Measurements from ENCODE around the gene MAGOH. TPM values are rescaled to one million over a fixed set of nuclear protein-coding genes. Genes with fewer than 3 reads are reported as not detected.

MAGOH gene
- total RNA-seq, 2 donors from 2014 or later = 9.5 to 21.8 TPM

DNA sequence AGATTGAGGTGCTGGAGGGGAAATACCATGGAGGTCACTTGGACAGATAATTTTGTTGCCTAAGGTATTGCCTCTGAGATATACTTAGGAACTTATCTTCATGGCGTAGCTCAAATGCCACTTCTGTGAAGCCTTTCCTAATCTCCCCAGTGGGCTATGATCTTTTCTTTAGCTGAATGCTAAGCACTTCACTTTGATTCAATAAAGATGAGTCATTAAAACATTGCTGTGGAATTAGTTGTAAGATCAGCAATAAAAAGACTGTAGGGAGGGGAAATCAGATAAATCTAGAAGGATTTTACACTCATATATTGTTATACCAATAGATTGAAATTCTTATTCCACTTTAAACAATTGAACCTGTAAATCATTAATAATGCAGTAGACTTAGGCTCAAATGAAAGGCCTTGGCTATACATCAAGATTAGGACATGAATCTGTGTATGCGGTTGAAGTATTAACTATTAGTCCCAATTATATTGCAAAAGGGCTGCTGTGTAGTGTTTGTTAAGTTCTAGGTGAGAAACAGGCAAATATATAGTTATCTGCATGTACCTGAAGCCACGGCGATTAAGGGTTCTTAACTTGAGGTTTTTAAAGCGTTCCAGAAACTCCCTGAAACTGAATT is 19.2 kb upstream of the MAGOH start:
- ATAC-seq (ENCODE audit: insufficient number of reproducible peaks, low FRiP score, low read depth) = no peak
- H3K4me3 ChIP-seq = no peak overlapping the region
- no peak for TF ChIP-seq CTCF (IDR thresholded peaks at IDR 0.05)
- H3K9me3 ChIP-seq = no peaks in the 10 kb centered on the region
- H3K27me3 ChIP-seq (replicated peaks; ENCODE audit: insufficient read depth) = no peaks in the 10 kb centered on the region
- no peaks in the 10 kb centered on the region for H3K4me1 ChIP-seq (ENCODE audit: control insufficient read depth in 1 of 2, low read depth in 2 of 2)
- H3K27ac ChIP-seq = no peak overlapping the region
- no peaks in the 10 kb centered on the region for H3K36me3 ChIP-seq
- no peak for DNase-seq (ENCODE audit: low spot score)

- ATAC-seq (ENCODE audit: insufficient number of reproducible peaks, low FRiP score, low read depth) = no peak
- no peak for DNase-seq (ENCODE audit: low spot score)
- TF ChIP-seq CTCF (IDR thresholded peaks at IDR 0.05) = no peak
- Histone ChIP-seq H3K4me3 (no peak overlapping the region), H3K36me3 (no peaks in the 10 kb centered on the region), H3K27me3 (replicated peaks; ENCODE audit: insufficient read depth) (no peaks in the 10 kb centered on the region), H3K4me1 (ENCODE audit: control insufficient read depth in 1 of 2, low read depth in 2 of 2) (no peaks in the 10 kb centered on the region), H3K27ac (no peak overlapping the region), H3K9me3 (no peaks in the 10 kb centered on the region)
Observed at GRCh38 chr1:53256511-53257453, 18.5 kb upstream of the MAGOH start.

DNA sequence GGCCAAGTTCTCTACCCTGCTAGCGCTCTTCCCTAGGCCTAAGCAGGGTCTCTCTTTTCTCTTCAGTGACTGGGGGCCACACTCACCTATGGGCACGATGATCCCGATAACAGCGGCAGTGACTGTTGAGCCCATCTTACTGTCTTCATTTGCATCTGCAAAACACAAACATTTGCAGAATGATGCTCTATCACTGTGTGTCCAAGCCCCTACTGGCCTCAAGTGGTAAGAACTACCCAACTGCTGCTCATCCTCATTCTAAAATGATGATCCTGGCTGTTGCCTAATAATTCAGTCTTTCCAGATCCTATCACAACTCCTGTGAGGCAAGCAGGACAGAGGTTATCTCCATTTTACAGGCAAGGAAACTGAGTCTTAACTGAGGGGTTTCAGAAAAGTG is 16.7 kb upstream of the MAGOH start:
- Histone ChIP-seq H3K27ac (no peak overlapping the region), H3K4me1 (ENCODE audit: control insufficient read depth in 1 of 2, low read depth in 2 of 2) (no peaks in the 10 kb centered on the region), H3K4me3 (no peak overlapping the region), H3K9me3 (no peaks in the 10 kb centered on the region), H3K36me3 (no peaks in the 10 kb centered on the region), H3K27me3 (replicated peaks; ENCODE audit: insufficient read depth) (no peaks in the 10 kb centered on the region)
- no peak for TF ChIP-seq CTCF (IDR thresholded peaks at IDR 0.05)
- ATAC-seq (ENCODE audit: insufficient number of reproducible peaks, low FRiP score, low read depth) = no peak
- DNase-seq (ENCODE audit: low spot score) = no peak

DNA sequence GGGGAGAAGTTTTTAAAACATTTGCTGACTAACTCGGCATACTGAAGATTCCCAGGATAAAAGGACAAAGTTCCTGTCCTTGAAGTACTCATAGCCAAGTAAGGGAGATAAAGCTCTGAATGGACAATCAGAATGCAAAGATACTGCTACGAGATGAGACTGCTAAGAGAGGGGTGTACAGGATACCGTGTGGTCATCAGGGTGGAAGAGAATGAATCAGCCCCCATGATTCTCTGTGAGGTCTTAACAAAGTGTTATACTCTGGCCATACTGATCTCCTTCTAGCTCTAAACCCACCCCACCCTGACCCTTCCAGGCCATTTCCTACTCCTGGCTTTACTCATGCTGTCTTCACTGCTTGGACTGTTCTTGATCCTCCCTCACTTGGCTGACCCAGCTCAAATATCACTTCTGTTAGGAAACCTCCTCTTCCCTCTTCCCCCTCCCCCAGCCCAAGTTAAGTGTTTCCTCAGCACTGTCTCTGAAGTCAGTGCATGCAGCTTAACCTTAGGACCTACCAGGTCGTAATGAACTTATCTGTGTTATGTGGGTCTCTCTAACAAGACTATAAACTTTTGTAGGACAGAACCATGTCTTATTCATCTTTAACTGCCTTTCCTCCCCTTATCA is 15.8 kb upstream of the MAGOH start:
- H3K27me3 ChIP-seq (replicated peaks; ENCODE audit: insufficient read depth) = no peaks in the 10 kb centered on the region
- no peak overlapping the region for H3K27ac ChIP-seq
- ATAC-seq (ENCODE audit: insufficient number of reproducible peaks, low FRiP score, low read depth) (no peak), DNase-seq (ENCODE audit: low spot score) (no peak)
- no peaks in the 10 kb centered on the region for H3K36me3 ChIP-seq
- no peak overlapping the region for H3K4me3 ChIP-seq
- H3K9me3 ChIP-seq = no peaks in the 10 kb centered on the region
- no peak for TF ChIP-seq CTCF (IDR thresholded peaks at IDR 0.05)
- H3K4me1 ChIP-seq (ENCODE audit: control insufficient read depth in 1 of 2, low read depth in 2 of 2) = no peaks in the 10 kb centered on the region

GRCh38 chr1:53250325-53250724 is 12.0 kb upstream of the MAGOH start:
- Histone ChIP-seq H3K4me1 (ENCODE audit: control insufficient read depth in 1 of 2, low read depth in 2 of 2) (no peaks in the 10 kb centered on the region), H3K27me3 (replicated peaks; ENCODE audit: insufficient read depth) (no peaks in the 10 kb centered on the region), H3K36me3 (no peaks in the 10 kb centered on the region), H3K4me3 (no peak overlapping the region), H3K9me3 (no peaks in the 10 kb centered on the region), H3K27ac (no peak overlapping the region)
- no peak for TF ChIP-seq CTCF (IDR thresholded peaks at IDR 0.05)
- DNase-seq (ENCODE audit: low spot score) (no peak), ATAC-seq (ENCODE audit: insufficient number of reproducible peaks, low FRiP score, low read depth) (no peak)
